HEK293 (cell line): Measurements from ENCODE around the gene FALEC.

Experiments
- CTCF ChIA-PET: fragments of 350-600 bp; formaldehyde crosslinking; extraction: SDS; loops from one replicate; lab custom pipeline; 2021; ENCODE audit warnings: antibody characterized with exemption; lab: Yijun Ruan, JAX
- POLR2A ChIA-PET: fragments of 300-600 bp; formaldehyde crosslinking; extraction: SDS; loops from one replicate; lab custom pipeline; 2020; ENCODE audit warnings: antibody characterized with exemption, inconsistent platforms; lab: Yijun Ruan, JAX
- H3K27ac ChIP-seq: fragments of 200-500 bp; sonication (Bioruptor generic); 2 replicates; pipeline ENCODE4 v1.5.1; 2014; ENCODE audit warnings: low read depth, low read length, control low read depth, inconsistent platforms; ENCODE audit errors: extremely low read depth
- H3K36me3 ChIP-seq, 2 experiments: fragments of 200-500 bp in 1 of 2; sonication (Bioruptor generic) in 1 of 2; 1 replicate in 1 of 2; 2 replicates in 1 of 2; pipeline ENCODE4 v1.5.1; 2014 to 2017; ENCODE audit warnings: inconsistent platforms in 2 of 2, low read length in 2 of 2; ENCODE audit not compliant: control insufficient read depth in 2 of 2, insufficient read depth in 1 of 2
- H3K4me1 ChIP-seq: fragments of 200-500 bp; sonication (Bioruptor generic); 2 replicates; pipeline ENCODE4 v1.5.1; 2014; ENCODE audit warnings: mild to moderate bottlenecking, low read length, inconsistent platforms; ENCODE audit not compliant: control insufficient read depth, insufficient read depth
- H3K4me3 ChIP-seq: 2 replicates; pipeline ENCODE4 v1.5.1; 2011; ENCODE audit warnings: low read depth, mild to moderate bottlenecking, control low read depth, low read length, moderate library complexity
- H3K9me3 ChIP-seq: fragments of 200-500 bp; sonication (Bioruptor generic); 2 replicates; pipeline ENCODE4 v1.5.1; 2014; ENCODE audit warnings: low read depth, low read length, inconsistent platforms; ENCODE audit not compliant: control insufficient read depth, insufficient read depth
- FEZF1 ChIP-seq: fragments of 450-650 bp; formaldehyde crosslinking; IDR thresholded peaks from 2 replicates; pipeline ENCODE4 v1.5.1; 2016; ENCODE audit warnings: missing biosample characterization, missing genetic modification characterization
- IKZF3 ChIP-seq: fragments of 450-650 bp; IDR thresholded peaks from 2 replicates; pipeline ENCODE4 v1.5.0; 2018; ENCODE audit warnings: missing biosample characterization, mild to moderate bottlenecking, missing genetic modification characterization, moderate library complexity
- ZBTB17 ChIP-seq: fragments of 450-650 bp; formaldehyde crosslinking; IDR thresholded peaks from 2 replicates; pipeline ENCODE4 v1.5.1; 2016; ENCODE audit warnings: missing biosample characterization, missing genetic modification characterization
- ZBTB8A ChIP-seq: fragments of 450-650 bp; formaldehyde crosslinking; IDR thresholded peaks from 2 replicates; pipeline ENCODE4 v1.5.1; 2016; ENCODE audit warnings: missing biosample characterization, missing genetic modification characterization
- ZFP37 ChIP-seq: fragments of 450-650 bp; formaldehyde crosslinking; IDR thresholded peaks from 2 replicates; pipeline ENCODE4 v1.5.1; 2016; ENCODE audit warnings: missing biosample characterization, missing genetic modification characterization
- ZNF121 ChIP-seq: fragments of 450-650 bp; formaldehyde crosslinking; IDR thresholded peaks from 2 replicates; pipeline ENCODE4 v1.5.1; 2016; ENCODE audit warnings: missing biosample characterization, missing genetic modification characterization
- ZNF132 ChIP-seq: fragments of 450-650 bp; formaldehyde crosslinking; IDR thresholded peaks from 2 replicates; pipeline ENCODE4 v1.5.1; 2017; ENCODE audit warnings: missing biosample characterization, missing genetic modification characterization, borderline replicate concordance
- ZNF23 ChIP-seq: fragments of 450-650 bp; formaldehyde crosslinking; IDR thresholded peaks from 2 replicates; pipeline ENCODE4 v1.5.1; 2016; ENCODE audit warnings: missing biosample characterization, missing genetic modification characterization, borderline replicate concordance
- ZNF677 ChIP-seq: fragments of 450-650 bp; IDR thresholded peaks from 2 replicates; pipeline ENCODE4 v1.5.0; 2018; ENCODE audit warnings: missing biosample characterization, mild to moderate bottlenecking, missing genetic modification characterization, moderate library complexity
- ZNF707 ChIP-seq: fragments of 450-650 bp; formaldehyde crosslinking; IDR thresholded peaks from 2 replicates; pipeline ENCODE4 v1.5.1; 2016; ENCODE audit warnings: missing biosample characterization, missing genetic modification characterization
- ZNF747 ChIP-seq: fragments of 450-650 bp; formaldehyde crosslinking; IDR thresholded peaks from 2 replicates; pipeline ENCODE4 v1.5.1; 2016; ENCODE audit warnings: missing biosample characterization, missing genetic modification characterization
- TF ChIP-seq, protein P1 (sequence below): fragments of 450-650 bp; formaldehyde crosslinking; conservative IDR thresholded peaks from 2 replicates; pipeline ENCODE4 v1.5.1; 2016; ENCODE audit warnings: low read depth, missing biosample characterization, missing genetic modification characterization
- TF ChIP-seq, protein P2 (sequence below): fragments of 450-650 bp; formaldehyde crosslinking; IDR thresholded peaks from 2 replicates; pipeline ENCODE4 v1.5.1; 2016; ENCODE audit warnings: missing biosample characterization, missing genetic modification characterization
- TF ChIP-seq, protein P3 (sequence below): fragments of 450-650 bp; formaldehyde crosslinking; IDR thresholded peaks from 2 replicates; pipeline ENCODE4 v1.5.1; 2016; ENCODE audit warnings: missing biosample characterization, missing genetic modification characterization
- TF ChIP-seq, protein P4 (sequence below): fragments of 450-650 bp; formaldehyde crosslinking; IDR thresholded peaks from 2 replicates; pipeline ENCODE4 v1.5.1; 2017; ENCODE audit warnings: missing biosample characterization, missing genetic modification characterization
- TF ChIP-seq, protein P5 (sequence below): fragments of 450-650 bp; formaldehyde crosslinking; IDR thresholded peaks from 2 replicates; pipeline ENCODE4 v1.5.1; 2016; ENCODE audit warnings: missing biosample characterization, missing genetic modification characterization, borderline replicate concordance

FALEC gene

DNA sequence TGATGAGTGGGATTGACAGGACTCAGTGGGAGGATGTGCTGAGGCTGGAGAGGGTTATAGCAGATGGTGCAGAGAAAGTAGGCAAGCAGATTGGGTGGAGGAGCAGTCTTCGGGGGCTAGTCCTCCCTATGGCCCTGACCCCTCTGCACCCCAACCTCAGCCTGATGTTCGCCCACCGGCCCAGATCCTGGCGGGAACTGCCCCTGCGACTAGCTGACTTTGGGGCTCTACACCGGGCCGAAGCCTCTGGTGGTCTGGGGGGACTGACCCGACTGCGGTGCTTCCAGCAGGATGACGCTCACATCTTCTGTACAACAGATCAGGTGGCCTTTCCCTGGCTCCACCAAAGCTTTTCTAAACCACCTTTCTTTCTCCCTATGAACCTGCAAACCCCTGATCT is 17.2 kb upstream of the FALEC start (continued):
- TF ChIP-seq, protein P1, sequence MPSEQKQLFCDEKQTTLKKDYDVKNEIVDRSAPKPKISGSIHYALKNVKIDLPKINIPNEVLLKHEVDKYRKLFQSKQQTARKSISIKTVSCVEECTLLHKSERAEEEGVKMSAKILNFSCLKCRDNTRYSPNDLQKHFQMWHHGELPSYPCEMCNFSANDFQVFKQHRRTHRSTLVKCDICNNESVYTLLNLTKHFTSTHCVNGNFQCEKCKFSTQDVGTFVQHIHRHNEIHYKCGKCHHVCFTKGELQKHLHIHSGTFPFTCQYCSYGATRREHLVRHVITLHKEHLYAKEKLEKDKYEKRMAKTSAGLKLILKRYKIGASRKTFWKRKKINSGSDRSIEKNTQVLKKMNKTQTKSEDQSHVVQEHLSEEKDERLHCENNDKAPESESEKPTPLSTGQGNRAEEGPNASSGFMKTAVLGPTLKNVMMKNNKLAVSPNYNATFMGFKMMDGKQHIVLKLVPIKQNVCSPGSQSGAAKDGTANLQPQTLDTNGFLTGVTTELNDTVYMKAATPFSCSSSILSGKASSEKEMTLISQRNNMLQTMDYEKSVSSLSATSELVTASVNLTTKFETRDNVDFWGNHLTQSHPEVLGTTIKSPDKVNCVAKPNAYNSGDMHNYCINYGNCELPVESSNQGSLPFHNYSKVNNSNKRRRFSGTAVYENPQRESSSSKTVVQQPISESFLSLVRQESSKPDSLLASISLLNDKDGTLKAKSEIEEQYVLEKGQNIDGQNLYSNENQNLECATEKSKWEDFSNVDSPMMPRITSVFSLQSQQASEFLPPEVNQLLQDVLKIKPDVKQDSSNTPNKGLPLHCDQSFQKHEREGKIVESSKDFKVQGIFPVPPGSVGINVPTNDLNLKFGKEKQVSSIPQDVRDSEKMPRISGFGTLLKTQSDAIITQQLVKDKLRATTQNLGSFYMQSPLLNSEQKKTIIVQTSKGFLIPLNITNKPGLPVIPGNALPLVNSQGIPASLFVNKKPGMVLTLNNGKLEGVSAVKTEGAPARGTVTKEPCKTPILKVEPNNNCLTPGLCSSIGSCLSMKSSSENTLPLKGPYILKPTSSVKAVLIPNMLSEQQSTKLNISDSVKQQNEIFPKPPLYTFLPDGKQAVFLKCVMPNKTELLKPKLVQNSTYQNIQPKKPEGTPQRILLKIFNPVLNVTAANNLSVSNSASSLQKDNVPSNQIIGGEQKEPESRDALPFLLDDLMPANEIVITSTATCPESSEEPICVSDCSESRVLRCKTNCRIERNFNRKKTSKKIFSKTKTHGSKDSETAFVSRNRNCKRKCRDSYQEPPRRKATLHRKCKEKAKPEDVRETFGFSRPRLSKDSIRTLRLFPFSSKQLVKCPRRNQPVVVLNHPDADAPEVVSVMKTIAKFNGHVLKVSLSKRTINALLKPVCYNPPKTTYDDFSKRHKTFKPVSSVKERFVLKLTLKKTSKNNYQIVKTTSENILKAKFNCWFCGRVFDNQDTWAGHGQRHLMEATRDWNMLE (tag by site-specific recombination) = no peak
- TF ChIP-seq ZNF23 (tag by site-specific recombination) (no peak), ZBTB17 (no peak)
- TF ChIP-seq, protein P2, sequence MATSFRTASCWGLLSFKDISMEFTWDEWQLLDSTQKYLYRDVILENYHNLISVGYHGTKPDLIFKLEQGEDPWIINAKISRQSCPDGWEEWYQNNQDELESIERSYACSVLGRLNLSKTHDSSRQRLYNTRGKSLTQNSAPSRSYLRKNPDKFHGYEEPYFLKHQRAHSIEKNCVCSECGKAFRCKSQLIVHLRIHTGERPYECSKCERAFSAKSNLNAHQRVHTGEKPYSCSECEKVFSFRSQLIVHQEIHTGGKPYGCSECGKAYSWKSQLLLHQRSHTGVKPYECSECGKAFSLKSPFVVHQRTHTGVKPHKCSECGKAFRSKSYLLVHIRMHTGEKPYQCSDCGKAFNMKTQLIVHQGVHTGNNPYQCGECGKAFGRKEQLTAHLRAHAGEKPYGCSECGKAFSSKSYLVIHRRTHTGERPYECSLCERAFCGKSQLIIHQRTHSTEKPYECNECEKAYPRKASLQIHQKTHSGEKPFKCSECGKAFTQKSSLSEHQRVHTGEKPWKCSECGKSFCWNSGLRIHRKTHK (tag by site-specific recombination) = no peak

DNA sequence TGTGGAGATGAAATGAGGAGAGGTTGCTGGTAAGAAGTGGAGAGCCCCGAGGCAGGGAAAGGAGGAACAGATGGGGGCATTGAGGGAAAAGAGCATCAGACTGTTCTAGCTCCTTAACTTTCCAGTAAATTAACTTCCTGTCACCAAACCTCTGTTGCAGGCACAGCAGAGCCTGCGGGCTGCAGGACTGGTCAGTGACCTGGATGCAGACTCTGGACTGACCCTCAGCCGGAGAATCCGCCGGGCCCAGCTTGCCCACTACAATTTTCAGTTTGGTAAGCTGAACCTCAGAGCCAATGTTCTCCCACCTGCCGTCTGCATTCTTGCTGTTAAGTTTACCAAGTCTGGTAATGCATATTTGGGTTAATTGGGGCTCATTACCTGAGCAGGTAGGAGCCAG is 10.1 kb upstream of the FALEC start:
- Histone ChIP-seq H3K4me1 (no peaks in the 10 kb centered on the region), H3K36me3 (peaks cover 21 to 63% of the 10 kb centered on the region in 2 experiments; a peak in 2 of 3 replicates), H3K9me3 (no peaks in the 10 kb centered on the region), H3K4me3 (no peak overlapping the region), H3K27ac (no peak overlapping the region)
- CTCF ChIA-PET = interaction anchor here (0.7 kb wide), 1 partner anchor 10 kb away, joined by 4 read pairs; the partner anchor contains the start of gene FALEC
- POLR2A ChIA-PET = no interaction called here
- TF ChIP-seq ZNF121 (tag by site-specific recombination) (no peak), IKZF3 (tag by site-specific recombination) (no peak), ZNF132 (tag by site-specific recombination) (no peak), FEZF1 (tag by site-specific recombination) (no peak), ZBTB8A (tag by site-specific recombination) (no peak), ZNF747 (no peak)
- TF ChIP-seq, protein P3, sequence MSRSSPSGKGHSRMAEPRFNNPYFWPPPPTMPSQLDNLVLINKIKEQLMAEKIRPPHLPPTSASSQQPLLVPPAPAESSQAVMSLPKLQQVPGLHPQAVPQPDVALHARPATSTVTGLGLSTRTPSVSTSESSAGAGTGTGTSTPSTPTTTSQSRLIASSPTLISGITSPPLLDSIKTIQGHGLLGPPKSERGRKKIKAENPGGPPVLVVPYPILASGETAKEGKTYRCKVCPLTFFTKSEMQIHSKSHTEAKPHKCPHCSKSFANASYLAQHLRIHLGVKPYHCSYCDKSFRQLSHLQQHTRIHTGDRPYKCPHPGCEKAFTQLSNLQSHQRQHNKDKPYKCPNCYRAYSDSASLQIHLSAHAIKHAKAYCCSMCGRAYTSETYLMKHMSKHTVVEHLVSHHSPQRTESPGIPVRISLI (tag by site-specific recombination) = no peak

DNA sequence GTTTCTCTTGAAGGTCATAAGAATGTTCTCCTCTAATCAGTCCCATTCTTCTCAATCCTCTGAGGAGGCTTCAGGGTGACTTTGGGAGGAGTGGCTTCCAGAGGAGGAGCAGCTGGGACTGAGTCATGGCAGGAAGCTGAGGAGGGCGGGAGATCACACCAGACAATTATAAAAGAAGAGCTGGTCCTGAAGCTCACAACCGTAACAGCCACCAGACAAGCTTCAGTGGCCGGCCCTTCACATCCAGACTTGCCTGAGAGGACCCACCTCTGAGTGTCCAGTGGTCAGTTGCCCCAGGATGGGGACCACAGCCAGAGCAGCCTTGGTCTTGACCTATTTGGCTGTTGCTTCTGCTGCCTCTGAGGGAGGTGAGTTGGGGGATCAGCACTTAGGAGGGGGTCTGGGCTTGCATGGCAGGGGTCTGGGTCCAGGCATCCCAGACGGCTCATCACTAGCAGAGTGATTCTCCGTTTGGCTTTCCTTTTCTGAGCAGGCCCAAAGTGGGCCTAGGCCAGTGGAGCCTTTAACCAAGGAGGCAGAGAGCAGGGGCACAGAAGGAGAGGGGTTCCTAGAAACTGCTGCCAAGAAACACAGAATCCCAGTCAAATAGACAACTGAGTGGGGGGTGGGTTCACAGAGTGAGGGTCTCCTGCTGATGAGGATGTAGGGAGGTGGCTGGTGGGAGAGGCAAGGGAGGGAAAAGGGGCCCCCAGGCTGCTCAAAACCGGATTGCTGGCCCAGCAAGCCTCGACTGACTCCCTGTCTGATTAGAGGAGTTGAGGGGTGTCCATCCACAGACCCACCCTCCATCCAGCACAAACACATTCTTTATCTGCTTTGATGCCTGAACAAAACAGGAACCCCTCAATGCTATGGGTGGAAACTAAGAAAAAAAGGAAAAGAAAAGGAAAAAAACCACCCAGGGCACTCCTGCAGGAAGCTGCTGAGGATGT is 7.4 kb upstream of the FALEC start, which contains the start of gene ECM1:
Gene ECM1 (plus strand): TSS at position 198 of the 953 bp plus-strand sequence. CDS start 101 bp downstream, at position 299.
- ChIA-PET POLR2A (no interaction called here), CTCF (interaction anchor here (1.8 kb wide), 1 partner anchor 25 kb away, joined by 8 read pairs; no protein-coding TSS in a partner anchor)
- Histone ChIP-seq H3K36me3 (peaks cover 10 to 61% of the 10 kb centered on the region in 2 experiments; a peak in 2 of 3 replicates), H3K9me3 (no peaks in the 10 kb centered on the region), H3K4me3 (no peak within 1 kb of the TSS), H3K27ac (no peak within 1 kb of the TSS), H3K4me1 (no peaks in the 10 kb centered on the region)
- TF ChIP-seq, protein P4, sequence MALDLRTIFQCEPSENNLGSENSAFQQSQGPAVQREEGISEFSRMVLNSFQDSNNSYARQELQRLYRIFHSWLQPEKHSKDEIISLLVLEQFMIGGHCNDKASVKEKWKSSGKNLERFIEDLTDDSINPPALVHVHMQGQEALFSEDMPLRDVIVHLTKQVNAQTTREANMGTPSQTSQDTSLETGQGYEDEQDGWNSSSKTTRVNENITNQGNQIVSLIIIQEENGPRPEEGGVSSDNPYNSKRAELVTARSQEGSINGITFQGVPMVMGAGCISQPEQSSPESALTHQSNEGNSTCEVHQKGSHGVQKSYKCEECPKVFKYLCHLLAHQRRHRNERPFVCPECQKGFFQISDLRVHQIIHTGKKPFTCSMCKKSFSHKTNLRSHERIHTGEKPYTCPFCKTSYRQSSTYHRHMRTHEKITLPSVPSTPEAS = no peak
- TF ChIP-seq ZNF677 (tag by site-specific recombination) = no peak
- TF ChIP-seq ZFP37 = no peak
- TF ChIP-seq, protein P5, sequence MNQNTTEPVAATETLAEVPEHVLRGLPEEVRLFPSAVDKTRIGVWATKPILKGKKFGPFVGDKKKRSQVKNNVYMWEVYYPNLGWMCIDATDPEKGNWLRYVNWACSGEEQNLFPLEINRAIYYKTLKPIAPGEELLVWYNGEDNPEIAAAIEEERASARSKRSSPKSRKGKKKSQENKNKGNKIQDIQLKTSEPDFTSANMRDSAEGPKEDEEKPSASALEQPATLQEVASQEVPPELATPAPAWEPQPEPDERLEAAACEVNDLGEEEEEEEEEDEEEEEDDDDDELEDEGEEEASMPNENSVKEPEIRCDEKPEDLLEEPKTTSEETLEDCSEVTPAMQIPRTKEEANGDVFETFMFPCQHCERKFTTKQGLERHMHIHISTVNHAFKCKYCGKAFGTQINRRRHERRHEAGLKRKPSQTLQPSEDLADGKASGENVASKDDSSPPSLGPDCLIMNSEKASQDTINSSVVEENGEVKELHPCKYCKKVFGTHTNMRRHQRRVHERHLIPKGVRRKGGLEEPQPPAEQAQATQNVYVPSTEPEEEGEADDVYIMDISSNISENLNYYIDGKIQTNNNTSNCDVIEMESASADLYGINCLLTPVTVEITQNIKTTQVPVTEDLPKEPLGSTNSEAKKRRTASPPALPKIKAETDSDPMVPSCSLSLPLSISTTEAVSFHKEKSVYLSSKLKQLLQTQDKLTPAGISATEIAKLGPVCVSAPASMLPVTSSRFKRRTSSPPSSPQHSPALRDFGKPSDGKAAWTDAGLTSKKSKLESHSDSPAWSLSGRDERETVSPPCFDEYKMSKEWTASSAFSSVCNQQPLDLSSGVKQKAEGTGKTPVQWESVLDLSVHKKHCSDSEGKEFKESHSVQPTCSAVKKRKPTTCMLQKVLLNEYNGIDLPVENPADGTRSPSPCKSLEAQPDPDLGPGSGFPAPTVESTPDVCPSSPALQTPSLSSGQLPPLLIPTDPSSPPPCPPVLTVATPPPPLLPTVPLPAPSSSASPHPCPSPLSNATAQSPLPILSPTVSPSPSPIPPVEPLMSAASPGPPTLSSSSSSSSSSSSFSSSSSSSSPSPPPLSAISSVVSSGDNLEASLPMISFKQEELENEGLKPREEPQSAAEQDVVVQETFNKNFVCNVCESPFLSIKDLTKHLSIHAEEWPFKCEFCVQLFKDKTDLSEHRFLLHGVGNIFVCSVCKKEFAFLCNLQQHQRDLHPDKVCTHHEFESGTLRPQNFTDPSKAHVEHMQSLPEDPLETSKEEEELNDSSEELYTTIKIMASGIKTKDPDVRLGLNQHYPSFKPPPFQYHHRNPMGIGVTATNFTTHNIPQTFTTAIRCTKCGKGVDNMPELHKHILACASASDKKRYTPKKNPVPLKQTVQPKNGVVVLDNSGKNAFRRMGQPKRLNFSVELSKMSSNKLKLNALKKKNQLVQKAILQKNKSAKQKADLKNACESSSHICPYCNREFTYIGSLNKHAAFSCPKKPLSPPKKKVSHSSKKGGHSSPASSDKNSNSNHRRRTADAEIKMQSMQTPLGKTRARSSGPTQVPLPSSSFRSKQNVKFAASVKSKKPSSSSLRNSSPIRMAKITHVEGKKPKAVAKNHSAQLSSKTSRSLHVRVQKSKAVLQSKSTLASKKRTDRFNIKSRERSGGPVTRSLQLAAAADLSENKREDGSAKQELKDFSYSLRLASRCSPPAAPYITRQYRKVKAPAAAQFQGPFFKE = no peak
- no peak for TF ChIP-seq ZNF707
